HG03039 (cell line): ENCODE results near the gene CDCP2.

Source experiments
- ATAC-seq: cut with Tn5 transposase; IDR thresholded peaks from one replicate; pipeline ENCODE4 v1.9.1; 2021; ENCODE audit warnings: mild to moderate bottlenecking, moderate library complexity; ENCODE audit not compliant: unreplicated experiment

The CDCP2 gene

DNA sequence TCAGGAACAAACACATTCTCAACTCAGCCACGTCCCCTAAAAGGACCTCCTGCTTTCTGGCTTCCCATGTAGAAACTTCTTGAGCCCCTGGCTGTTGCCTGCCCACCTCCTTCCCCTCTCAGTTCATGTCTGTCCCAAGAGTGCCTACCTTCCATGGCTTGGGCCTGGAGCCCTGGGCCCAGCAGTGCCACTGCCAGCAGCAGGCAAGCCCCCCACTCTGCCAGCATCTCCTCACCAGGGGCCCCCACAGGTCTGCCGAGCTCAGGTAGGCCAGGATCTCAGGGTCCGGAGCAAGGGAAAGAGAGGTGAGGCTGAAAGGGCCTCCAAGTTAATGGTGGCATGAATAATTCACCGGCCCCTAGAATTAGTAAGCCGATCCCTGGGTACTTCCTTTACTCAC lies at the start of gene CDCP2:
CDCP2 (minus strand) TSS at position 305 of the 400 bp plus-strand sequence; CDS start at position 227, 78 bp downstream.
- no peak for ATAC-seq

DNA sequence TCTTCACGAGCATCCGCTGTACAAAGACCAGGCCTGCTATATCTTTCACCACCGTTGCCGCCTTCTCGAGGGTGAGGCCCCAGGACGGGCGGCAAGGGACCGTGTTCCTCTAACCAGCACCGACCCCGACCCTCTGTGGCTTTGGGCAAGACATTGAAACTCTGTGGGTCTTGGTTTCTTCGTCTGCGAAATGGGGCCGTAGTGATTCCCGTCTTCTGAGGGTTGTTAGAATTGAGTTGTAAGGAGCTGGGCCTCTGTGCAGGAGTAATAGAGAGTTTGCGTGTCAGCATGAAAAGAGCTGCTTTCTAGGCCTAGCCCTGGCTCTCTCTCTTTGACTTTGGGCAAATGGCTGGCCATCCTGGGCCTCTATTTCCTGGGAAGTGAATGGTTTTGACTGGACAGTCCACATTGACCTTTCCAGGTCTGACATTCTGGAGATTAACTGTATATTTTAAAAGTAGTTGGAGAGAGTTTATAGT lies 47.8 kb upstream of the CDCP2 start:
- no peak for ATAC-seq

DNA sequence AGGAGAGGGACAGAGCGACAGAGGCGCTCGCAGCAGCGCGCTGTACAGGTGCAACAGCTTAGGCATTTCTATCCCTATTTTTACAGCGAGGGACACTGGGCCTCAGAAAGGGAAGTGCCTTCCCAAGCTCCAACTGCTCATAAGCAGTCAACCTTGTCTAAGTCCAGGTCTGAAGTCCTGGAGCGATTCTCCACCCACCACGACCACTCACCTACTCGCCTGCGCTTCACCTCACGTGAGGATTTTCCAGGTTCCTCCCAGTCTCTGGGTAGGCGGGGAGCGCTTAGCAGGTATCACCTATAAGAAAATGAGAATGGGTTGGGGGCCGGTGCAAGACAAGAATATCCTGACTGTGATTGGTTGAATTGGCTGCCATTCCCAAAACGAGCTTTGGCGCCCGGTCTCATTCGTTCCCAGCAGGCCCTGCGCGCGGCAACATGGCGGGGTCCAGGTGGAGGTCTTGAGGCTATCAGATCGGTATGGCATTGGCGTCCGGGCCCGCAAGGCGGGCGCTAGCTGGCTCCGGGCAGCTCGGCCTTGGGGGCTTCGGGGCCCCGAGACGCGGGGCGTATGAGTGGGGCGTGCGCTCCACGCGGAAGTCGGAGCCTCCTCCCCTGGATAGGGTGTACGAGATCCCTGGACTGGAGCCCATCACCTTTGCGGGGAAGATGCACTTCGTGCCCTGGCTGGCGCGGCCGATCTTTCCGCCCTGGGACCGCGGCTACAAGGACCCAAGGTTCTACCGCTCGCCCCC lies 47.1 kb upstream of the CDCP2 start, which contains the start of the genes CYB5RL and MRPL37:
CYB5RL (minus strand) TSS at position 266 of the 754 bp plus-strand sequence. CDS start 4,414 bp downstream, outside the sequence.
MRPL37 (plus strand) TSS at position 403 of the 754 bp plus-strand sequence; CDS start at position 480, 77 bp downstream.
- ATAC-seq, result peak; percentile 93

DNA sequence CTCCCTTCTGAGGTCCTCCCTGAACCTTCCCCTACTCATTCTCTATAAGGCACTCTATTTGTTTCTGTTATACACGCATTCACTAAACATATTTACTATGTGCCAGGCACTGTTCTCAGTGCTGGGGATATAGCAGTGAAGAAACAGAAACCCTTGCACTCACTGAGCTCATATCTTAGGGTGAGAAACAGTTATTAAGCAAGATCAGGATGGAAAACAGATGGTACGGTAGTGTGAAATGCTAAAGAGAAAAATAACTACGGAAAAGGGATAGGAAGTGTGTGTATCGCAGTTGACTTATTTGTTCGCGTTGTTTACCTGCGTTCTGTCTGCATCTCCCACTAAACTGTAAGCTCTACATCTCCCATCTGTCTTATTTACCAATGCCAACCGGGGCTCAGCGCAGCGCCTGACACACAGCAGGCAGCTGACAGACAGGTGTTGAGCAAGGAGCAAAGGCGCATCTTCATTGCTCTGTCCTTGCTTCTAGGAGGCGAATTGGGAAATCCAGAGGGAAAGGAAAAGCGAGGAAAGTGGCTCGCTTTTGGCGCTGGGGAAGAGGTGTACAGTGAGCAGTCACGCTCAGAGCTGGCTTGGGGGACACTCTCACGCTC lies 46.5 kb upstream of the CDCP2 start:
- no peak for ATAC-seq

DNA sequence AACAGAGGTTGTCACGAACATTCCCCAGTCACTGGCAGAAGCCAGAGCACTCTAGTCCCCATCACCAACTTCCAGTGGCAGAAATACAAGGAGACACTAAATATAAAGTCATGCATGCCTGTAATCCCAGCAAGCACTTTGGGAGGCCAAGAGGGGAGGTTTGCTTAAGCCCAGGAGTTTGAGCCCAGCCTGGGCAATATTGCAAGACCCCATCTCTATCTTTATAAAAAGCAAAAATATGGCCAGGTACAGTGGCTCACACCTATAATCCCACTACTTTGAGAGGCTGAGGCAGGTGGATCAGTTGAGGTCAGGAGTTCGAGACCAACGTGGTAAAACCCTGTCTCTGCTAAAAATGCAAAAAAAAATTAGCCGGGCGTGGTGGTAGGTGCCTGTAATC lies 40.7 kb upstream of the CDCP2 start:
- ATAC-seq, result no peak

DNA sequence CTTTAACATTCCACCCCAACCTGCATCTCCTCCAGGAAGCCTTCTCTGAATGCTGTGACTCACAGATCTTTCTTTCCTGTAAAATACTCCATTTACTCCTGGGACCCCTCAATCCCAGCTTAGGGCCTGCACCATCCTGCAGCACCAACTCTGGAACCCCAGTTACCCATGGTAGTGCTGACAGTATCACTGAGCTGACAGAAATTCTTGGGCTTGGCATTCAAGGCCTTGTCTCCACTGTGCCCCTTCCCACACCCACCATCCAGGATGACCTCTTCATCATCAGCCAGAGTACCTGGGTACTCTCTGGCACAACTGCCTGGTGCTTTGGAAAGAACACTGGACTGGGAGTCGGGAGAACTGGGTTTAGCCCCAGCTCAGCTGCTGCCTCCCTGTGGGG lies 38.7 kb upstream of the CDCP2 start:
- no peak for ATAC-seq

DNA sequence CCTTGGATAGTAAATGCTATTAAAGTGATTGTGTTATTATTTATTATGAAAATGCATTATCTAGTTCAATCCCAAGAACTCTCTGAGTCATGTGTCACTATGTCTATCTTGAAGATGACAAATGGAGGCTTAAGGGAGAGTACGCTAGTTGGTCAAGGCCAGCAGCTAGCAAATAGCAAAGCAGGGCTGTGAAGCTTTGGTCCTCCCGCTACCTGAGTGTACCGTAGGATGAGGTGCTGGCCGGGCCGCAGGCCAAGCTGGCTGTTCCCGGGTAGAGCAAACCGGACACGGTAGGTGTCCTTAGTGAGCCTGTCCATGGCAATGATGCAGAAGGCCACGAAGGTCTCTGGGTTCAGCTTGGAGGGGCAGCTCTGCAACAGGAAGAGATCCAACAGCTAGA lies 37.7 kb upstream of the CDCP2 start:
- no peak for ATAC-seq

DNA sequence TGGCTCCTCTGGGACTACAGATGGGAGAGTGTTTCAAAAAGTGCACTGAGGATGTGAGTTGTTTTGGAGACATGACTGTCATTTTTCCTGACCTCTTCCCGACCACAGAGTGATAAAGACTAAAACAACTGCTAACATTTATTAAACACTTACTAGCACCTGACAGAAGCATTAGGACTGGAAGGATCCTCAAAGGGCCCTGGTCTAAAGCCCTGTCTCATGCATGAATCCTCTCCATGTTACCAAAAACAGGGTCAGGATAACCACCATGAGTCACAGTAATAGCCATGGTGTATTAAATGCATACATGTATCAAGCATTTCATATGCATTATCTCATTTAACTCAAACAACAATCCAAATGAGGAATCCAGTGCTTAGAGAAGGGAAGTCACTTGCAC lies 35.5 kb upstream of the CDCP2 start:
- ATAC-seq, result no peak

DNA sequence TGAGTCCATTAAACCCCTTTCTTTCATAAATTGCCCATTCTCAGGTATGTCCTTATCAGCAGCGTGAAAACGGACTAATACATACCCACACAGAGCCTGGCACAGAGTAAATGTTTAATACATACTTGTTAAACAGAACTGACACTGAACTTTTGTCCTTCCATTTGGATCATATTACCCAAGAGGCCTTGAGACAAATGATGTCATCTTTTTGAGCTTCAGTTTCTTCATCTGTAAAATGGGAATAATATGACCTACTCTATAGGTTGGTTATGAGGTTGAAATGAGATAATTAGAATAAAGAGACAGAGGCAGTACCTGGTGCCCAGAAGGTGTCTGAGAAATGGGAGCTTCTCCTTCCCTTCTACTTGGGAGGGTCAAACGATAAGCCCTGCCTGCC lies 33.3 kb upstream of the CDCP2 start:
- ATAC-seq, result no peak

DNA sequence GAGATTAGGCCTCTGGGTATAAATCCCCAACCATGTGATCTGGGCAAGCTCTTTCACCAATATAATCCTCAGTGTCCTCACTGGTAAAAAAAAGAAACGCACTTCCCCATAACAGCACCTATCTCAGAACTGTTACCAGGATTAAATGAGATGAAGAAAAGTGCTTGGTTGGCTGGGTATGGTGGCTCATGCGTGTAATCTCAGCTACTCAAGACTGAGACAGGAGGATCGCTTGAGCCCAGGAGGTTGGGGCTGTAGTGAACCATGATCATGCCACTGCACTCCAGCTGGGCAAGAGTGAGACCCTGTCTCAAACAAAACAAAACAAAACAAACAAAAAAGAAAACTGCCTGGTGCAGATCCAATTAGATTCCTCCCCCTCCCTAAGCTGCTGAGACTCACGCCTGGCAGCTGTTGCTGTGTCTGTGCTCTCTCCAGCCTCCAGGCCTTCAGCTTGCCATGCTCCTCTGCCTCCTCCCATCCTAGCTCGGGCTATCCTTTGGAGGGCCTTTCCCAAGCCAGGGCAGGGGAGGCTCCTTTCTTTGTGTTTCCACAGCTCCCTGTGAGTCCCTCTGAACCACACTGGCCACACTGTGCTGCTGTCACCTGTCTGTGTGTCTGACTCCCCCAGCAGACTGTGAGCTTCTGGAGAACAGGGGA lies 28.0 kb upstream of the CDCP2 start:
- ATAC-seq, result no peak

DNA sequence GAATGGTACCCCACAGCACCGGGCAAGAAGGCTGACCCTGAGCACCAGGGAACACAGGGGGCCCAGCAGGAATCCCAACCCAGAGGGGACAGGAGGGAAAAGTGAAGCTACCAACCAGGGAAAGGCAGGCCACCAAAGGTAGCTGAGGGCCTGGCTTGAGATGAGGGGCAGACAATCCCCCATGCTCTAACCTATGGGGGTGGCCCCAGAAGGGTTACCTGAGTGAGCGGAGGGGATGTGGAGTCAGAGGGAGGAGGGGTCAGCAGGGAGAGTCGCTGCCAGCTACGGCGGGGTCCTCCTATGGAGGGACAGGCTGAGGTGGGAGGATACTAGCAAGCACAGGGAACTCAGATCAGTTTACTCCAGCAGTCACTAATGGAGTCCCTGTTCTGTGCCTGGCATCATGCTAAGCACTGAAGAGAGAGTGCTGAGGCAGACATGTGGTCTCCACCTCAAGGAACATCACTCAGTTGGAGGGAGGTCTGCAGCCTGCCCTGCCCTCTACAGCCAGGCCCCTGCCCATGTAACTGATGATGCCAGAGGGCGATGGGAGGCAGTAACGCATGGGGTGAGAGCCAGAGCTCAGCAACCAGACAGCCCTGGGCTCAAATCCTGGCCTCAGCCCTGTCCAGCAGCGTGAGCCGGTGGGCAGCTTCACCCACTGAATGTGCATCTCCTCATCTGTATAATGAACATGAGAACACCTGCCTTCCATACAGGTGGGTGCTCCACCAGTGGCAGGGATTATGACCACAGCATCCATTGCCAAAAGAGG lies 25.7 kb upstream of the CDCP2 start:
- no peak for ATAC-seq

DNA sequence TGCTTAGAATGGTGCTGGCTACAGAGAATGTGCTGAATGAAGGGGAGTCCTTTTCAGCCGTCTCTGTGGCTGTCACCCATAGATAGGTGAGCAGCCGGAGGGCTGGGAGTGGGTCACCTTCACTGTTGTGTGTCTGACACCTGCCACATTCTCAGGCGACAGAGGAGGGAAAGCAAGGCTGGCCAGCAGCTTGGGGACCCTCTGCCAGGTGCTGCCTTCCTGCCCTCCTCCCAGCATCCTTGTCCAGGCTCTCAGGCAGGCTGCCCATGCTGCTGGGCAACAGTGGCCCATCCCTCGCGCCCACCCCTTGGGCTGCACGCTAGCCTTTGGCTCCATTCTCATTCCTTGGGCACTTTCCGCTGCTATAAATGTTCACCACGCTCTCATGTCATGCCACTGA lies 24.9 kb upstream of the CDCP2 start:
- ATAC-seq, result no peak

DNA sequence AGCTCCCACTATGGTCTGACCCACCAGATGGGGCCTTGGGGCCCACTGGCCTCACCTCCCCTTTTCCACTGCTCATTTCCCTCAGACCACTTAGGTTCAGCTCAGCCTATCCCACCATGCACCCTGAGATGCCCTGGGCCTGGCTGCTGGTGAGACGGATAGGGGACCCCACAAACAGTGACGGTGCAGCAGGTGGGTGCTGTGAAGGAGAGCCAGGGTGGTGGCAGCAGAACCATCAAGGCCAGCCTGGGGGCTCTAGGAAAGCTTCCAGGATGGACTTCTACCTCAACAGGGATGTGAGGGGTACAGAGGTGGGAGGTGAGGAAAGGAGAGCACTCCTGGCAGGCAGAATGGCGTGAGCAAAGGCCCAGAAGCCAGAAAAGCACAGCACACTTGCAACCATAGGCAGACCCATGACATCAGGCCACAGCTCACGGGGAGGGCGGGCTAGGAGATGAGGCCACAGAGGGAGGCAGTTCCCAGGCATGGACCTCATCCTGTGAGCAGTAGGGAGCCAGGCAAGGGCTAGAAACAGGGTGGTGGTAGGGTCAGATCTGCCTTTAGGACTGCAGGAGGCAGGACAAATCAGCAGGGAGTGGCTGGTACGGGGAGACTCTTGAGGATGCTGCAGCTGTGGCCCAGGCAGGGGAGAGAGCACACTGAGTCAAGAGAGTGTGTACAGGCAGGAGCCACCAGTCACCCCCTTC lies 24.0 kb upstream of the CDCP2 start:
- no peak for ATAC-seq

DNA sequence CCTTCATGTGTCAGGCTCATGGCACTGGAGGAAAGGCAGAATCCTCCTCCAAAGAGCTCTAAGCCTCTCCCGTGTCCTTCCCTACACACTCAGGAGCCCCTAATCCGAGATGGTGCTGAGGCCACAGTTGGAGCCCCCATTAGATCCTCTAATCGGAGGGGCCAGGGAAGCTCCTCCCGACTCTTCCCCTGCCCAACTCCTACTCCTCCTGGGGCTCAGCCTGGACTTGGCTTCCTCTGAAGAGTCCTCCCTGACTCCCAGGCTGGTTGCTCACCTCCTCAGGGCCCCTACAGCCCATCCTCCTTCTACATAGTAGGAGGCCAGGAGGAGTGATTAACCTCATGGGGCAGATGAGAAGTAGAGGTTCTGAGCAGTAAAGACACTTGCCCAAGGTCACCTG lies 21.3 kb upstream of the CDCP2 start:
- ATAC-seq, result no peak

DNA sequence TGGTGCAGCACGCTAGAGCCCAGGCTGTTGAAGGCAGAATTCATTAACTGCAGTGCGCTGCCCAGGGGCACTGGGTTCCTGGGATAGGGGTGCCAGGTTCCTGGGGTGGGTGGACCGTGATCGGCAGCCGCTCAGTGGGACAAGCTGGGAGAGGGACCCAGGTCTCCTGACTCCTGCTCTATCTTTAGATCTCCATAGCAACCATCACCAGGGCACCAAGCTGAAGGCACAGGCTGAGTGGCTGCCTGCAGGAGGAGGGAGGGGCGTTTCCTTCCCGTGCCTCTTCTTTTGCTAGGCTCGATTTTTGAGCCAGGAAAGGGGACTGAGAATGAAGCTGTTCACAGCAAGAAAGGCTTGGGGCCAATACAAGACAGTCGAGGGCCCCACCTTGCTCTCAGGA lies 20.9 kb upstream of the CDCP2 start:
- ATAC-seq, result no peak

DNA sequence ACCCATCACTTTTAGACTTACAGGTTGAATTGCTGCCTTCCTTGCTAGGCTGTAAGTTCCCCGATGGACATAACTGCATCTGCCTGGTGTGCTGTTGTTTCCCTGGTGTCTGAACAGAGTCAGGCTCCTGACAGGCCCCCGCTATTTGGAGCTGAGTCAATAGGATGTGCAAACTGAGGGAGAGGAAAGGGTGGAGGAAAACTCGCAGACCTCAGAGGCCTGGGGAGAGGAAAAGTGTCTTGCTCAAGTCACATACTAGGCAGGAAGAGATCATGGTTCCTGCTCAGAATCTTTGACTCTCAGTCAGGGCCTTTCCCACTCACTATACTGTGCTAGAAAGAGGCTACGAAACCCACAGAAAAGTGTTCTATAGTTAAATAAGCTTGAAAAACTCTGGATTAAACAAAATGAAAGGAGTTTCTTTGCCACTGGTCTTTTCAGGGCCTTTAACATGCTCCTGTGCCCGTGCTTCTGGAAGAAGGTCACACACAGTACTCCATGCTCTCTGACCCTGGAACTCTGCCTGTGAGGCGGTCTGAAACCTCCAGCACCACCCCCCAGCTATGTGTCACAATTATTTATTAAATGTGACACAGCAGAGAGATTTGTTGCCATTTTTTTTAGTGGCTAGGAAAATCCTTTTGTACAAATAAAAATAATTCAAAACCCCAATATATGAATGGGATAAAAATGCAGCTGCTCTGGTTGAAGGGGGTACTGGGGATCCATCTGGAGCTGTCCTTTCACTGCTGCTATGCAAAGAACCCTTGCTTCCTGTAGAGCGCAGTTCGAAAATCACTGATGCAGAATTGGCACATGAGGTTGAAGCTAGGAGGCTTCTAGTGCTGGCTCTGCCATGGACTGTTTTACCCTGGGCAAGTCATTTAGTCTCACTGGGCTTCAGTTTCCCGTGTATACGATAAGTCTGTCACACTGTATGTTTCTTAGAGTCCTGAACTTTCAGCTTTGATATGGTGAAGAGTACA lies 20.1 kb upstream of the CDCP2 start:
- no peak for ATAC-seq

DNA sequence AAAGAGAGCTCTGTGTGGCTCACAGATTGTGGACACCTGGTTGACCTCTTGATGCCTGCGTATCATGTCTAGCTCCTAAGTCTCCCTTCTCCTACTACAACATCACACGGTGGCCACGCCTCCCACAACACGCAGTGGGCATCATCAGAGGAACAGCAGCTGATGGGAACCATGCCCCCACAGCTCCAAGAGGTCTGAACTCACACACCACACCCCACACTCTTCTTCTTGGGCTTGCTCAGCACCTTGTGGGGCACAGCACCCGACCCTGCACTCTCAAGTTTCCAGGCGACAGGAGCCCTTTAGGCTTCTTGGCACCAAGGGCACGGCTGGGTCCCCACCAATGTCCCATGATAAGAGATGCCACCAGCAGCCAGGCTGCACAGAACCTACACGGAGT lies 18.8 kb upstream of the CDCP2 start:
- ATAC-seq, result no peak

DNA sequence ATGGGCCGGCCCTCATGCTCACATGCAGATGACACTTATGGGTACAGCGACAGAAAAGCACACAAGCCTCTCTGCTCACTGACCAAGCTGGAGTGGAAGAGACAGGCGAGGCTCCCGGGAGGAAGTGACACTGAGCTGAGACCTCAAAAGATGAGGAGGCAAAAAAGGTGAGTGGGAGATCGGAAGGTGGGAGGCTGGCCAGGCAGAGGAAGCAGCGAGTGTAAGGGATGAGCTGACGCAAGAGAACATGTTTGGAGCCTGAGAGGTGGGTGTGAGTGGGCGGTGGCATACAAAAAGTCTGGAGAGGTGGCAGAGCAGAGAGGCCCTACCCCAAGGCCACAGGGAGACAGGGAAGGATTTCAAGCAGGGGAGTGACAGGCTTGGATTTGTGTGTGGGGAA lies 18.2 kb upstream of the CDCP2 start:
- no peak for ATAC-seq

DNA sequence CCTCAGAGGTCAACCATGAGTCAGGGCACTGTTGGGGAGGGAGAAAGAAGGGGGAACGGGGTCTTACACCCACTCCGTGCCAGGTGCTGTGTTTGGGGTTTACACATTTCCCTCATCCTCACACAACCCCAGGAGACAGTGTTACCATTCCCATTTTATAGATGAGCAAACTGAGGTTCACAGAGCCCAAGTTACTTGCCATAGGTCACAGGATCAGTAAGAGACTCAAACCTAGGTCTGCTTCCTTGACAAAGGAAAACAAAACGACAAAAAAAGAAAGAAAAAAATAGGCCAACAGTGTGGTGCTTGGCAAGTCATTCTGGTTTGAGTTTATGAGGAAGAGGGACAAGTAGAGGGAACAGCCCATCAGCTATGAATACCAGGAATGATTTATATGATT lies 16.3 kb upstream of the CDCP2 start:
- ATAC-seq, result no peak
